ENCODE results near the gene NUAK2.
"Not testable (repeated sequence)": the region's sequence is repeated elsewhere in the genome, so short reads cannot be mapped to it uniquely, and the experiment has no call there.

NUAK2 gene

GRCh38 chr1:205294934-205295333 is 26.6 kb downstream of the NUAK2 start:
- DNase-seq (ENCODE audit: low read depth): no peak

- DNase-seq (ENCODE audit: low read depth): no peak
Observed at GRCh38 chr1:205294175-205294917, 27.2 kb downstream of the NUAK2 start.

- DNase-seq (ENCODE audit: low read depth): no peak
Observed at GRCh38 chr1:205293350-205294074, 28.0 kb downstream of the NUAK2 start.

- DNase-seq (ENCODE audit: low read depth): no peak
Observed at GRCh38 chr1:205291596-205291995, 29.9 kb downstream of the NUAK2 start.

- DNase-seq (ENCODE audit: low read depth): peak; percentile 68
Observed at GRCh38 chr1:205287767-205288559, 33.6 kb downstream of the NUAK2 start.

GRCh38 chr1:205287076-205287475 is 34.5 kb downstream of the NUAK2 start:
- DNase-seq (ENCODE audit: low read depth): no peak

GRCh38 chr1:205286335-205286950 is 35.1 kb downstream of the NUAK2 start:
- DNase-seq (ENCODE audit: low read depth): peak; percentile 52

- DNase-seq (ENCODE audit: low read depth): peak; percentile 36
Observed at GRCh38 chr1:205285381-205286101, 36.0 kb downstream of the NUAK2 start.

GRCh38 chr1:205284420-205285144 is 37.0 kb downstream of the NUAK2 start:
- DNase-seq (ENCODE audit: low read depth): peak; percentile 72

GRCh38 chr1:205283270-205284147 is 38.0 kb downstream of the NUAK2 start:
- DNase-seq (ENCODE audit: low read depth): no peak

GRCh38 chr1:205280666-205281395 is 40.7 kb downstream of the NUAK2 start:
- not testable (repeated sequence) for DNase-seq (ENCODE audit: low read depth)

GRCh38 chr1:205279986-205280385 is 41.6 kb downstream of the NUAK2 start:
- no peak for DNase-seq (ENCODE audit: low read depth)

- DNase-seq (ENCODE audit: low read depth): no peak
Observed at GRCh38 chr1:205276689-205277065, 44.9 kb downstream of the NUAK2 start.

- DNase-seq (ENCODE audit: low read depth): no peak
Observed at GRCh38 chr1:205275916-205276688, 45.4 kb downstream of the NUAK2 start.

GRCh38 chr1:205275133-205275532 is 46.4 kb downstream of the NUAK2 start:
- DNase-seq (ENCODE audit: low read depth): no peak

- no peak for DNase-seq (ENCODE audit: low read depth)
Observed at GRCh38 chr1:205274041-205274691, 47.4 kb downstream of the NUAK2 start.

GRCh38 chr1:205273551-205273982 is 48.0 kb downstream of the NUAK2 start:
- peak; percentile 69 for DNase-seq (ENCODE audit: low read depth)

GRCh38 chr1:205272536-205272935 is 49.0 kb downstream of the NUAK2 start:
- no peak for DNase-seq (ENCODE audit: low read depth)
